GM12878 (cell line): Measurements from ENCODE around the gene LRRIQ4. TPM values are rescaled to one million over a fixed set of nuclear protein-coding genes. Genes with fewer than 3 reads are reported as not detected.

Source experiments
- ATAC-seq: fragments of 200-7000 bp; cut with Tn5 transposase; 3 replicates; pipeline ENCODE4 v1.9.1; 2020; ENCODE audit warnings: mild to moderate bottlenecking, moderate library complexity
- BruUV-seq: library from RNA; stranded (reverse); fragments of 400-500 nt; replicated peaks from 2 replicates; lab custom pipeline; 2021; lab: Mats Ljungman, UMichigan
- CTCF ChIA-PET: fragments of 300-600 bp; sonication (Branson Sonifier 250); formaldehyde crosslinking; extraction: SDS; loops from one replicate; lab custom pipeline; 2021; ENCODE audit warnings: inconsistent platforms; lab: Yijun Ruan, JAX
- POLR2A ChIA-PET: fragments of 350-600 bp; formaldehyde crosslinking; extraction: SDS; loops from one replicate; lab custom pipeline; 2021; ENCODE audit warnings: inconsistent platforms; lab: Charles Lee
- RAD21 ChIA-PET: fragments of 300-600 bp; sonication (Branson Sonifier 250); formaldehyde crosslinking; loops from one replicate; lab custom pipeline; 2023; ENCODE audit warnings: antibody characterized with exemption; ENCODE audit not compliant: unreplicated experiment; lab: Charles Lee
- SMC1A ChIA-PET: fragments of 300-600 bp; sonication (Branson Sonifier 250); formaldehyde crosslinking; loops from one replicate; lab custom pipeline; 2023; ENCODE audit not compliant: unreplicated experiment, uncharacterized antibody; lab: Charles Lee
- DNase-seq: peaks from one replicate; pipeline ENCODE4 v3.0.0-alpha.2; 2011; ENCODE audit warnings: low read depth, low spot score
- FAIRE-seq: peaks from 3 replicates; lab custom pipeline; 2011; peaks lifted over from hg19 to GRCh38; lab: Jason Lieb, UNC
- H2AFZ ChIP-seq: 2 replicates; pipeline ENCODE4 v1.6.0; 2011; ENCODE audit warnings: low read depth, low read length, control low read depth; ENCODE audit not compliant: control insufficient read depth
- H3K27ac ChIP-seq: 2 replicates; pipeline ENCODE4 v1.5.1; 2011; ENCODE audit warnings: control low read depth; ENCODE audit not compliant: control insufficient read depth, insufficient read depth
- H3K27me3 ChIP-seq, 2 experiments: replicated peaks in 1 of 2; 2 replicates each; pipeline versions ENCODE4 v1.6.0 to v1.6.1; 2011; ENCODE audit warnings: low read length in 1 of 2; ENCODE audit not compliant: control insufficient read depth in 2 of 2, insufficient read depth in 2 of 2
- H3K36me3 ChIP-seq, 2 experiments: 2 replicates each; pipeline ENCODE4 v1.5.1; 2011; ENCODE audit warnings: low read length in 1 of 2; ENCODE audit not compliant: control insufficient read depth in 2 of 2, insufficient read depth in 2 of 2
- H3K4me1 ChIP-seq: 2 replicates; pipeline ENCODE4 v1.6.1; 2011; ENCODE audit warnings: mild to moderate bottlenecking, low read length, moderate library complexity, mixed read lengths; ENCODE audit not compliant: control insufficient read depth, insufficient read depth
- H3K4me2 ChIP-seq: 2 replicates; pipeline ENCODE4 v1.6.0; 2011; ENCODE audit warnings: control low read depth; ENCODE audit not compliant: control insufficient read depth, insufficient read depth
- H3K4me3 ChIP-seq: fragments of 200-600 bp; sonication (generic); 2 replicates; pipeline ENCODE4 v1.5.1; 2016
- H3K79me2 ChIP-seq: 2 replicates; pipeline ENCODE4 v1.6.0; 2011; ENCODE audit warnings: low read length; ENCODE audit not compliant: control insufficient read depth, insufficient read depth
- H3K9ac ChIP-seq: 2 replicates; pipeline ENCODE4 v1.8.0; 2011; ENCODE audit warnings: low read length, control low read depth, mixed read lengths; ENCODE audit not compliant: control insufficient read depth, insufficient read depth
- H3K9me3 ChIP-seq: replicated peaks from 3 replicates; pipeline ENCODE4 v1.5.1; 2011; ENCODE audit warnings: mild to moderate bottlenecking, low read length; ENCODE audit not compliant: control insufficient read depth, insufficient read depth
- H4K20me1 ChIP-seq: 2 replicates; pipeline ENCODE4 v1.6.0; 2011; ENCODE audit not compliant: control insufficient read depth, insufficient read depth
- HDAC2 ChIP-seq: fragments of 200-600 bp; sonication (generic); IDR thresholded peaks from 2 replicates; pipeline ENCODE4 v1.6.1; 2017
- NFXL1 ChIP-seq: fragments of 450-650 bp; IDR thresholded peaks from 2 replicates; pipeline ENCODE4 v1.6.1; 2017; ENCODE audit warnings: antibody characterized with exemption, mild to moderate bottlenecking, borderline replicate concordance
- NR2F1 ChIP-seq: fragments of 450-650 bp; conservative IDR thresholded peaks from 2 replicates; pipeline ENCODE4 v1.6.1; 2017; ENCODE audit warnings: mild to moderate bottlenecking
- RUNX3 ChIP-seq: IDR thresholded peaks from 2 replicates; pipeline ENCODE4 v1.6.1; 2012; ENCODE audit warnings: low read length, inconsistent platforms
- TAF1 ChIP-seq: IDR thresholded peaks from 2 replicates; pipeline ENCODE4 v1.6.1; 2011; ENCODE audit warnings: mild to moderate bottlenecking, low read depth, low read length, borderline replicate concordance
- YY1 ChIP-seq: IDR thresholded peaks from 2 replicates; pipeline ENCODE4 v1.6.1; 2011; ENCODE audit warnings: low read depth, mild to moderate bottlenecking, low read length
- WGBS: methylation state at CpG from one replicate; pipeline ENCODE4 v1.1.6; 2016; ENCODE audit warnings: low lambda C conversion rate; ENCODE audit not compliant: insufficient replicate concordance, insufficient coverage; ENCODE audit errors: missing lambda C conversion rate; 5-methylcytosine and 5-hydroxymethylcytosine counted together
- in situ Hi-C: fragments of 300-500 bp; cut with MboI; formaldehyde crosslinking; loops from 9 replicates; pipeline ENCODE4 v1.14.3; 2018; ENCODE audit warnings: mixed read lengths
- intact Hi-C: fragments of 100-400 bp; cut with micrococcal nuclease; formaldehyde crosslinking; loops from one replicate; pipeline ENCODE4 v1.14.2; 2022; ENCODE audit not compliant: unreplicated experiment
- polyA plus RNA-seq, 11 experiments: library from polyadenylated mRNA; depleted of rRNA in 4 of 11; unstranded in 6 of 11; stranded (reverse) in 5 of 11; fragments of >200 nt; fragmentation: Nextera tagmentation in 4 of 11; fragmentation: Illumina TruSeq in 1 of 11; extraction: Ambion mirVana in 4 of 11; extraction: Trizol in 1 of 11; gene quantifications; 1 replicate in 1 of 11; 2 replicates in 10 of 11; pipeline versions ENCODE4 v1.2.1 to v1.2.3, GENCODE V29; 2011 to 2016; ENCODE audit warnings: inconsistent platforms in 2 of 11, missing spikeins in 2 of 11, low read depth in 1 of 11
- total RNA-seq, 4 experiments: library from RNA; depleted of rRNA in 3 of 4; stranded (reverse); fragments of >200 nt in 3 of 4; fragmentation: Illumina TruSeq in 1 of 4; extraction: Trizol in 1 of 4; gene quantifications; 2 replicates each; pipeline versions ENCODE4 v1.2.1 to v1.2.3, GENCODE V29; 2013 to 2021

Gene LRRIQ4
- total and polyA plus RNA-seq, 10 of the 15 experiments (the other 5 are each of a cell fraction or from before 2014, with no cell fraction given), result 0.06 to 0.21 (median 0.14) TPM; not detected in 3

DNA sequence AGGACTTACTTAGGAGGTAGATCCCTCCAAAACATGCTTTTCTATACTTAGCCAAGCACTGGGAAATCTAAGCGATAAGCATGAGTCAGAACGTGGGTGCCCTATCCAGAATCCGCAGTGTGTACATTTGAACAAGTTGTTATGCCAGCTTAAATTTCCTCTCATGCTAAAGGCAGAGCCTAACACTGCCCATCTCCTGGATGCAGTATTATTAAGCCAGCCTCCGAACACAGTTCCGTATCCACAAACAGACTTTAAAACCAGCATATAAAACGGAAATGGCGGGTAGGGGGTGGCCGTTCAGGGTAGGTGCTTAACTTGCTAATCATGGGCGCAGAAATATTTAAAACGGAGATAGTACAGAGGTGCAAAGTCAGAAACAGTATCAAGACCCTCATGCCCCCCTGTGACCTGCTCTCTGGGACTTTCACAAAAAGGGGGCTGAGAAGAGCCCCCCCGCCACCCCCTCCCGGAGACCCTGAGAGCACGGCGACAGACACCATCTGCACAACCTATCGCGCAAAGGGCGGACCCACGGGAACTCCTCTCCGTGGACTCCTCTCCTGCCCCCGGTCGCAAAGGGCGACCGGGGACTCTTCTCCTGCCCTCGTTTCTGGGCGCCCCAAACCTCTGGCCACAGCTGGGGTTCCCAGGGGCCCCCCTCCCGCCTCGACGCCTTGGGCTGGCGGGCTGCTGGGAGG lies 889 bp upstream of the LRRIQ4 start:
- SMC1A ChIA-PET, result interaction anchor here (0.6 to 1.2 kb wide), 4 partner anchors 21 to 54 kb away, joined by 3 read pairs; partner anchors contain the start of gene MYNN
- 25% methylated on average over 28 of the region's 29 CpGs for WGBS
- Histone ChIP-seq H3K36me3 (no peaks in the 10 kb centered on the region), H2AFZ (peak overlapping the region; percentile 94), H3K4me3 (peak overlapping the region; percentile 71), H3K4me1 (peaks cover 12% of the 10 kb centered on the region), H3K27ac (no peak overlapping the region), H3K9me3 (peaks cover 3% of the 10 kb centered on the region; the same call in 1 of the 3 replicates), H4K20me1 (no peaks in the 10 kb centered on the region), H3K9ac (peak overlapping the region; percentile 53; the same call in 1 of the 2 replicates), H3K4me2 (peak overlapping the region; percentile 100), H3K79me2 (no peaks in the 10 kb centered on the region), H3K27me3 (no peaks in the 10 kb centered on the region)
- TF ChIP-seq RUNX3 (0 out of 2 replicates have a peak, but pooled peaks have one; percentile 9), HDAC2 (no peak; the same call in 1 of the 2 replicates), NR2F1 (no peak), NFXL1 (0 out of 2 replicates have a peak, but pooled peaks have one; percentile 3), TAF1 (peak; percentile 25; the same call in 1 of the 2 replicates), YY1 (peak; percentile 64)
- RAD21 ChIA-PET, result interaction anchor here (1.0 to 1.2 kb wide), 2 partner anchors 14 to 38 kb away, joined by 3 read pairs; no protein-coding TSS in a partner anchor
- DNase-seq (no peak), FAIRE-seq (no peak), ATAC-seq (peak; percentile 1; the same call in 2 of the 3 replicates)
- in situ Hi-C loops, result no loop called here
- CTCF ChIA-PET, result interaction anchor here (0.6 to 1.9 kb wide), 5 partner anchors 17 to 232 kb away, joined by 3 to 5 read pairs (median 4); partner anchors contain the start of gene MYNN
- POLR2A ChIA-PET, result interaction anchor here (0.9 kb wide), 1 partner anchor 156 kb away, joined by 3 read pairs; no protein-coding TSS in a partner anchor
- intact Hi-C loops, result no loop called here
- BruUV-seq, result no TSS peak
